LoVo (cell line): ENCODE measurements around the gene DLK2.

Experiments used
- DNase-seq: peaks from one replicate; pipeline ENCODE4 v3.0.0-alpha.2; 2016; ENCODE audit warnings: low spot score

The DLK2 gene

GRCh38 chr6:43451939-43452338 lies 3.4 kb downstream of the DLK2 start:
- DNase-seq, result no peak

GRCh38 chr6:43451348-43451747 lies 4.0 kb downstream of the DLK2 start:
- no peak for DNase-seq

- no peak for DNase-seq
Observed at GRCh38 chr6:43450699-43451131, 4.6 kb downstream of the DLK2 start.

GRCh38 chr6:43448916-43449315 lies 6.4 kb downstream of the DLK2 start:
- no peak for DNase-seq

- no peak for DNase-seq
Observed at GRCh38 chr6:43447604-43448003, 7.7 kb downstream of the DLK2 start.

GRCh38 chr6:43445576-43445975 lies 9.8 kb downstream of the DLK2 start:
- DNase-seq, result no peak

GRCh38 chr6:43444582-43444981 lies 10.8 kb downstream of the DLK2 start:
- DNase-seq, result no peak

GRCh38 chr6:43444036-43444435 lies 11.3 kb downstream of the DLK2 start:
- no peak for DNase-seq

GRCh38 chr6:43442935-43443334 lies 12.4 kb downstream of the DLK2 start:
- no peak for DNase-seq

- DNase-seq, result no peak
Observed at GRCh38 chr6:43437700-43438099, 17.6 kb downstream of the DLK2 start.

GRCh38 chr6:43436577-43437282 lies 18.6 kb downstream of the DLK2 start:
- peak; percentile 79 for DNase-seq

GRCh38 chr6:43435682-43436437 lies 19.5 kb downstream of the DLK2 start:
- DNase-seq, result no peak

- DNase-seq, result no peak
Observed at GRCh38 chr6:43434943-43435342, 20.4 kb downstream of the DLK2 start.

- DNase-seq, result no peak
Observed at GRCh38 chr6:43434001-43434840, 21.1 kb downstream of the DLK2 start.

- no peak for DNase-seq
Observed at GRCh38 chr6:43433148-43433547, 22.2 kb downstream of the DLK2 start.

- DNase-seq, result no peak
Observed at GRCh38 chr6:43432009-43432945, 23.1 kb downstream of the DLK2 start.

- DNase-seq, result no peak
Observed at GRCh38 chr6:43428874-43429273, 26.5 kb downstream of the DLK2 start.

- no peak for DNase-seq
Observed at GRCh38 chr6:43428112-43428570, 27.2 kb downstream of the DLK2 start.

- DNase-seq, result peak; percentile 95
Observed at GRCh38 chr6:43427406-43428111, 27.8 kb downstream of the DLK2 start, which contains the start of gene ABCC10. ABCC10 (plus strand) TSS chr6:43427541; CDS start chr6:43427979, 438 bp downstream.

GRCh38 chr6:43426928-43427405 lies 28.4 kb downstream of the DLK2 start:
- DNase-seq, result no peak
